ENCODE measurements around the gene RGL1.

RGL1 gene

DNA sequence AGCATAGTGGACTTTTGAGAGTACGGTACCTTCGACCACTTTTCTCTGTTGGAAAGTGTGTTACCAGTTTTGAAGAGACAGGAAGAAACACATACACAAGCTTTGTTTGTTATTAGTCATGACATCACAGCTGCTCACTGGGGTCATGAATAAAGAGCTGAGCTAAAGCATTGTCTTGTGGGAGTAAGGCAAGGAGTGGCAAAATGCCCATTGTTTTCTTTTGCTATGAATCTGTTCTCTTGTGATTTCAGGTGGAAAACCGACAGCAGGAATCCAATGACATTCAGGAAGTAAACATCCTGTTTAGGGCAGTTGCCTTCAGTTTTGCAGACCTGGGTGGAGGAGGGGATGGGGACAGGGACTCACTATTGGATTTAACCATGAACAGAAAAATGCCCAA, 66.2 kb downstream of the RGL1 start:
- DNase-seq, result no peak

DNA sequence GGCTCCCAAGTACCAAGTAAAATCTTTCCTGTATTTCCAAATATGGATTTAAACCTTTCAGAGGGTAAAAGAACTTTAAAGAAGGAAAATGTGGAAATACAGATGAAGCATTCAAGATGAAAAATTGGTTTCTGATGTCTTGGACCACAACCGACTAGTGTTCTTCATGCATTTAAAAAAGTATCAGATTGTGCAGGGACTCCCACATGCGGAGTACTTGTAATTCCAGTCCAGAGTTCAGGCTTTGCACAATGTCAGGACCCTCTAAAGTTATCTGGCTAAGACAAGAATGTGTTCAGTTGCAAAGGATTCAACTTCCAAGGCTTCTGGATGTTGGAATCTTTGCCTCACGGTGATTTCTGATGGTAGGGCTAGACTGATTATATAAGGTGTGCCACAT, 66.7 kb downstream of the RGL1 start:
- no peak for DNase-seq

DNA sequence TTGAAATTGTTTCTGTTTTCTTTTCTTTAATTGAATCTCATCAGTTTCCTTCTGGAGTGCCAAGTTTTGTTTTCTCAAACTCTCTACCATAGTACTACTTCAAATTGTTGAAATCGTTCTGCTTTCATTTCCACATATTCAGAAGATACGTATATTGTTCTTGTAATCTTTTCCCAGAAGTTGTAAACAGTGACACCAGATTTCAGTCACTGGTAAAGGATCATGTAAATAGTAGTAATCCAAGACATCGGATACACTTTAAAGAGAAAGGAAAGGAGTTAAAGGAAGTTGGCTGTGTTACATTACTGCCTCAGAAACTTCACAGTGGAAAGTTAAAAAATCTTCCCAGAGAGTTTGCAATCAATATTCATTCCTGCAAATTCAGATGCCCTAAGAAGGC, 67.5 kb downstream of the RGL1 start:
- DNase-seq, result no peak

DNA sequence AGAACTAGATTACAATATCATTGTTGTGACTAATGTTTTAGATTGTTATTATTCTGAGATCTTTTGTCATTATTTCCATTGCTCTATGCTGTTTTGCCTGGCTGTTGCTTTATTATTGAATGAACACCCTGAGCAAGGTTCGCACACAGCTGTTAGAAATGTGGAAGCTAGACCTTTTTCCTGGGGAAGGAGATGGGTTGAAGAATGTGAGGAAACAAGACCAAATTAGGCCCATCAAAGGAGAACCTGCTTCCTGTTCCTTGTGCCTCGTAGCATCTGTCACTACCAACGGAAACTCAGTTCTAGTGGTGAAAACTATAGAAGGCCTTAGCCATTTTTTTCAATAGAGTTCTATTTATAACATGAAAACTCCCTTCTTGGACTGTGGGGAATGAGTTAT, 68.7 kb downstream of the RGL1 start:
- DNase-seq, result no peak

DNA sequence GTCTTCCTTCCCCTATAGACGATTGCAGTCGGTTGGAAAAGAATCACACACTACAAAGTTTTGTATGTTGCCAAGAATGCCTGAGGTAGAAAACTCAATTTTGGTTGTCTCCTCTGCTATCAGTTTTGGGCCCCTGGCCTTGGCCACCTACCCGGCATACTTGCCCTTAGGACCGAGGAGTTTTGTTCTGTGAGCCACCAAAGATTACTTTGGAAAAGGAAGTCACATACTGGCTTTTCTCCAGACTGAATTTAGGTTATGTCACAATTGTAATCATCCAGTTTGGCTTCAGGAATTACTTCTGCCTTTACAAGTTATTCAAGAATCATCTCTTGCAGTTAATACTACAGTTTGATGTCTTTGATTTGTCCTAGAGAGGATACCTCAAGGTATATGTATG, 71.4 kb downstream of the RGL1 start:
- no peak for DNase-seq

DNA sequence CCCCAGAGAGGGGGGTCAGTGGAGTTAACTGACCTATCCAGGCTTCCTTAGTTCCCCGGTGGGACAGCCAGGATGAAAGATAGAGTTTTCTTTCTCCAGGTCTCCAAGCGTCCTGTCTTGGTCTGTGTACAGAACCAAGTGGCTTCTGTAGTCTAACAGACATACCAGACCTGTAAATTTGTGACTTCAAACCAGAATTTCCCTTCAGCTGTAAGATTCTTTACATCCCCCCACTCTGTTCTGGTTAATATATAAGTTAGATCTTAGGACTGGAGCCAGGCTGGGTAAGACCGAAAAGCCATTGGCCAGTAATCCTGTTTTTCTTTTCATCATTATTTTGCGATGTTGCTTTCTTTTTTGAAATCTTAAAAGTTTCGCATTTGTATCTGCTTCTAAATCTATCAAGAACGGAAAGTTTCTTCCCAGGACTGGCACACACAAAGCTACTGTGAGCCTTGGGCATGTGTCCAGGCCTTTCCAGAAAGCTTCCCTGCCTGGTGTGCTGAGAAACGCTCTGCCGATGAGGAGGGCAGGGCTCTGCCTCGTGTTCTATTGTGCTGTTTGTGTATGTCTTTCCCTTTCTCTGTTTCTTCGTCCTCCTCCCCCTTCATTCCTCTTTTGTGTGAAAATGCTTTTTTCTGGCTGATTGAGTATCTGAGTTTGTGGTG, 72.3 kb downstream of the RGL1 start:
- no peak for DNase-seq

DNA sequence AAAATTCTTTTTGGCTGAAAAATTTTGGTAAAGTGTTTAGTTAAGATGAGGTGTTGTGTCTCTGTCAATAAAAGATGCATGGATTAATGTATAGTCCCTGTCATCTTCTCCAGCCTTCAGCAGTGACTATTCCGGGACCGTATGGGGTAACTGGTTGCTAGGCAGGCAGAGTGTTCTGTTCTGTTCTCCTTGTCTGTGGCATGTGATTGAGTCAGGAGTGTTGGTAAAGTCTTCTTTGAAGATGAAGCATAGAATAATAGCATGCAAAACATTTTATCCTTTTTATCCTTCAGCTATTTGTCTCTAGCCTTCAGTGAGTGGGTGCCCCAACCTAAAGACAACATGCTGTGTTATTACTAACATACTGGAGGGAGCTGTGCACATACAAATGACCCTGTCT, 74.6 kb downstream of the RGL1 start:
- DNase-seq, result no peak

DNA sequence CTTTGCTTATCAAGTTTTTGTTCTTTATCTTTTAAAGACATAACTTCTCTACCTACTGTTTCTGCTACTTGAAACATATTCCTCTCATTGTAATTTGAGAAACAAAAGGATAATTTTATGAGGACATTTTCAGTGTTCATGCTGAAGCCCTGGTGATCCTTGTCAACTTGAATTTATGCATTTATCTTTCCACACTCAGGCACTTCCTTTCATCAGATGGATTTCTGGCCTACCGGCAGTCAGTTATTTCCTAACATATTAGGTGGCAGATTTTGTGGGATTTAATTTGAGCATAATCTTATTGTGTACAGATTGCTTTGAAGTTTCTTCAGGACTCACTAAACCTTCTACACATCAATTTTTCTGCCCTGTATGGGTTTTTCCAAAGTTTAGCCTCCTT, 75.0 kb downstream of the RGL1 start:
- DNase-seq, result no peak

DNA sequence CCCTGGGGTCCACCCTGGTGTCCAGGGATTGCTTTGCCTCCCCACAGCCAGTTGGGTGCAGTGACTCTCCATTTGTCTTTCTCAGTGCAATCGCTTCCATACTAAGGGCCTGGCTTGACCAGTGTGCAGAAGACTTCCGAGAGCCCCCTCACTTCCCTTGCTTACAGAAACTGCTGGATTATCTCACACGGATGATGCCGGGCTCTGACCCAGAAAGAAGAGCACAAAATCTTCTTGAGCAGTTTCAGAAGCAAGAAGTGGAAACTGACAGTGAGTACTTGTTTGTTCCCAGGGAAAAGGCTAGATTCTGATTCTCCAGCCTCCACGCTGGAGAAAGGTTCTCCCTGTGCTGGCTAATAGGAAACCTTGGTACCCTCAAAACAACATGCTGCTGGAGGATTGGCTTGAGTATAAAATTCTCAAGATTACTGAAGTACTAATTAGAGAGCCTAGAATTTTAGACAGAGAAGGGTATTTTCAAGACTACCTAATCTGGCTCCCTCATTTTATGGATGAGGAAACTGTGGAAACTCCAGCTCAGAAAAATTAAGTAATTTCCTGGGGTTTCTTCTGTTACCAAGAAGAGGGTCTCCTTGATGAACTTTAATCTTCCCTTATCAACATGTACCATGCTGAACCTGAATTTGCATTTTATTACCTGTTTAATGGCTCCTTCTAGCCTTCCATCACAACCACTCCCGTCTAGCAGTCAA, 75.8 kb downstream of the RGL1 start:
- no peak for DNase-seq

DNA sequence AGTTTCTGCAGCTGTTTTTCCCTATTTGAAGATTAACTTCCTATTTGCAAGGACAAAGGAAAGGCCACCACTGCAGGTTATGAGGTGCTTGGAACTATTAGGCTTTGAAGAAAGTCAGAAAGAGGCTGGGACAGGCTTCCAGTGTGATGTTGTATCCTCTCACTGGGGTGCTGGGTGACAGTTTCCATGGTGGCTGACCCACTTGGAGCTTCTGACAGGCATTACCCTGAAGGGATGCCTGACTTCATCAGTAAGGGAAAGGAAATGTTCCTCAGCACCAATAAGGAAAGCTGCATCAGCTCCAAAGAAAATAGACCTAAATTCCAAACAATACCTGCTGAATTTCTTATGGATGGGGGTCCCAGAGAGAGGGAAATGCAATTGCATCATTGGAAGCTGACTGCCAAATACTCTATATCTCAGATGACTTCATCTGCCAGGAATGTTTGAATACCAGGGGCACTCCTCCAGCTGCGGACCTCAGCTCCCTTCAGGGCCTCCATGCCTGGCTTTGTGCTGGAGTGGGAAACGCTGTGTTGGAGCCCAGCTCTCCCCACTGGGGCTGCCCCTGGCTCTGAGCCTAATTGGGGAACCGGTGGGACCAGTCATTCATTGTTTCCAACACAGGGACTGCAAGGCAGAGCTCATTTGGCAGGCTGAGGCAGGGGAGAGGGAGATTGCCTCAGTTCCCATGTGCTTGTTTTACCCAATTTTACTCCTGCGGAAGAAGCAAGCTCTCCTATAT, 76.6 kb downstream of the RGL1 start:
- DNase-seq, result no peak

DNA sequence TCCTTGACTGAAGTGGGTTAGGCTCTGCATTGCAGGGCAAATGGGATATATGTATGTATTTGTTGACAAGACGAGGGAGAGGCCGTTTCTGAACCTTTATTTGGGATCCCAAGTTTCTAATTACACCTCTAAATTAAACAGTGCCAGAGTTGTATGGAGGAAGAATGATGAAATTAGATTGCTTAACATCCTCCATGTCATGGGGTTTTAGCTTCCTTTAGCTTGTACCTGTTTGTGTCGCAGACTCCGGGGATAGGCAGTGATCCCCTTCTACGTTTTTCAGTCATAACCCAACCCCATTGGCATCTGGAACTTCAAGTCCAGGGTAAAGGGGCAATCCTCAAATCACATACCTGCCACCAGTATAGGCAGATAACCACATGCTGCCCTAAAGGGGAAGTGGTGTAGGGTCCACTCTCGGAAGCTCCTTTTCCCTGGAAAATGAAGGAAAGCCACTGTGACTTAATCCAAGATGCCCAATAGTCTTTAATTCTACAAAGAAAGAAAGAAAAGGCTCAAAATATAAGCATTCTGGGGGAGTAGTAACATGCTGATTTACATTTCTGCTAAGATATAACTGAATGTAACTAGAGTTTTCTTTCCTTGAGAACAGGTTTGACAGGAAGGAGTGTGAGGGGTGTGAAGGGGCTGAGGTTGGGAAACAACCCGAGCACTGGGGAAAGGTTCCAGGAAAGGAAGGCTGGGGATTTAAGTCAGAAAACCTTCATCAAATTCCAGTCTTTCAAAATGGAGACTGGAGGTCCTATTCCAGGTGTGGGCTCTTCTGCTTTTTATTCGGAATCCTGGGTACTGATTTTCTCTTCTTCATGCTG, 77.6 kb downstream of the RGL1 start:
- no peak for DNase-seq

DNA sequence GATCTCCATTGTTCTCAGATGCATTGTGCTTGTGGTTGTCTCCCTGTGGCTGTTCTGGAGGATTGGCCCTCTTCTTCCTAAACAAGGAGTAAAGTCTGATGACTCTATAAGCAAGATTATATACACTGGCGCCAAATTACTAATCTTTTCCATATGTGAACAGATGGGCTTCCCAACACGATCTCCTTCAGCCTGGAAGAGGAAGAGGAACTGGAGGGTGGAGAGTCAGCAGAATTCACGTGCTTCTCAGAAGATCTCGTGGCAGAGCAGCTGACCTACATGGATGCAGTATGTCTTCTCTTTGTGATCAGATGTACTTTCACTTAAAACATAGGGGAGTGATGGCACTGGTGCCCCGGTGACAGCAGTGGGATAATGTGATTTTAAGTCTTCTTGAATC, 78.7 kb downstream of the RGL1 start:
- no peak for DNase-seq

DNA sequence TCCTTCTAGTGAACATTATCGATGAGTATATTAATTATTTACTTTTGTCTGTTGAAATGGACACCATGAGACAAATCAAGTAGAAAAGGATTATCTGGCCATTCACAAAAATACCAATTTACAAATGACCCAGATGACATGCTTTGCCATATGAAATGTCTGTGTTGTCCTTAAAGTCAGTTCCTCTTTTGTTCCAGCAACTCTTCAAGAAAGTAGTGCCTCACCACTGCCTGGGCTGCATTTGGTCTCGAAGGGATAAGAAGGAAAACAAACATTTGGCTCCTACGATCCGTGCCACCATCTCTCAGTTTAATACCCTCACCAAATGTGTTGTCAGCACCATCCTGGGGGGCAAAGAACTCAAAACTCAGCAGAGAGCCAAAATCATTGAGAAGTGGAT, 79.6 kb downstream of the RGL1 start:
- no peak for DNase-seq

DNA sequence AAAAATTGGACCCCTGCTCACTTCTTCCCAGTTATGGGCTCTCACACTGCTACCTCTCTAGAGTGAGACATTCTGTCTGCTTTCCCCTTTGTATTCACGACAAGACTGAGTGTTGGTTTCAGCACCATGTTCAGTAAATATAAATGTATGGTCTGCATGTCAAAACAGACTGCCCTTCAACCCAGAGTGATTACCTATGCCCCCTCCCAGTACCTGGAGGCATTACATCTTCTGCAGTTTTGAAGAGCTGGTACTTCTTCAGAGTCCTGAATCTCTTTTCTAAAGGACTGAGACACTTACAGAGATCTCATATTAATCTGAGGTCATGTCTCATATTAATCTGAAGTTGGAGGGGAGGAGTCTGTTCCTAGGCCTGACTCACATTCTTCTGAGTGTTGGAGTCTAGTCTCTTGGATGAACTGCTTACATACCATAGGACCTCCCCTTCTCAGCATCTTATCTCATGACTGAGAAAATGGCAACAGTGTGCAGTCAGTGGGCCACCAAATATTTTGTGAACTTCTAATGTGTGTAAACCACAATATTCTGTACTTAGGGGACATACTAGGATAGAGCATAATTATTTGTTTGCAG, 80.3 kb downstream of the RGL1 start:
- no peak for DNase-seq

DNA sequence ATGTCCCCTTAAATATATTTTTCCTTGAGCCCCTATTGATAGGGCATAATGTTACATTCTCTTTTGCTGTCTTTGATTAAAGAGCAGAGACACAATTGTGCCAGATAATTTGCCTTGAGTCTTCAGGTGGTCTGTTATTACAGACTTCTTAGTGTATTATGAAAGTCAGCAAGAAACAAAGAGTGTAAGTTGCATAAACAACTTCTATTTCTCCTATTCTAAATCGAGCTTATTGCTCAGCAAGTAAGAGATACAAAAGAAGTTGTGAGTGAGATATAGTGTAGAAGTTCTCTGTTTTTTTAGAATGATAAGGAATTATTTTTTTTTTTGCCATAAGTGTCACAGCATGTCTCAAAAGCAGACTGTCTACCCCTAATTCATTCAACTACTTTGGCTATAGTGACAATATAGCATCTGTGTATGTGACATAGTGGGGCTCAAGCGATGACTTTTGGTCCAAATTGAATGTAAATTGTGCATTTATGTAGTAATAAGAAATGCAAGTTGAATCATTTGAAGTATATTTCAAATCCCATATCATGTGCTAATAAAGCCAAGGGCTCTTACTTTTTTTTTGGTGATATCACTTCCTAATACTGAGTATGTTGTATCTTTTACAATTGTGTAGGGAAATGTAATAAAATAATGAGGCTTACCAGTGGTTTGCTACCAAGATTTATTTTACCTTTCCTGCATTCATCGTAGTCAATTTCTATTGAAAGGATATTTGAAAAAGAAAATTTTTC, 81.3 kb downstream of the RGL1 start:
- DNase-seq, result no peak

DNA sequence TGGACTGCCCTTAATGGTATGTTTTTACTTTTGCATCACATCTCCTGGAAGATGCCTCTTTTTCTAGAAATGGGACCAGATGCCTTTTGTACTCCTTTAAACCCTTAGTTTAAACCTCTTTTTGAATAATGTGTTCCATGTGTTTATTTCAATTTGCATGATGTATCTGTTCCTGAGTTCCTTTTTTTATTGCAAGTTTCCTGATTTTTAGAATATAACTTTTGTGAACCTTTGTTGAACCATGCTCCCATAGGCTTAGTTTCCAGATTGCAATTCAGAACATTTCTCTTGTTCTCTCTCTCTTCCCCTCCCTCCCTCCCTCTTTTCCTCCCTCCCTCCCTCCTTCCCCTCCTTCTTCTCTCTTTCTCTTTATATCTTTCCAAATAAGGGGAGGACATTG, 81.9 kb downstream of the RGL1 start:
- DNase-seq, result no peak

DNA sequence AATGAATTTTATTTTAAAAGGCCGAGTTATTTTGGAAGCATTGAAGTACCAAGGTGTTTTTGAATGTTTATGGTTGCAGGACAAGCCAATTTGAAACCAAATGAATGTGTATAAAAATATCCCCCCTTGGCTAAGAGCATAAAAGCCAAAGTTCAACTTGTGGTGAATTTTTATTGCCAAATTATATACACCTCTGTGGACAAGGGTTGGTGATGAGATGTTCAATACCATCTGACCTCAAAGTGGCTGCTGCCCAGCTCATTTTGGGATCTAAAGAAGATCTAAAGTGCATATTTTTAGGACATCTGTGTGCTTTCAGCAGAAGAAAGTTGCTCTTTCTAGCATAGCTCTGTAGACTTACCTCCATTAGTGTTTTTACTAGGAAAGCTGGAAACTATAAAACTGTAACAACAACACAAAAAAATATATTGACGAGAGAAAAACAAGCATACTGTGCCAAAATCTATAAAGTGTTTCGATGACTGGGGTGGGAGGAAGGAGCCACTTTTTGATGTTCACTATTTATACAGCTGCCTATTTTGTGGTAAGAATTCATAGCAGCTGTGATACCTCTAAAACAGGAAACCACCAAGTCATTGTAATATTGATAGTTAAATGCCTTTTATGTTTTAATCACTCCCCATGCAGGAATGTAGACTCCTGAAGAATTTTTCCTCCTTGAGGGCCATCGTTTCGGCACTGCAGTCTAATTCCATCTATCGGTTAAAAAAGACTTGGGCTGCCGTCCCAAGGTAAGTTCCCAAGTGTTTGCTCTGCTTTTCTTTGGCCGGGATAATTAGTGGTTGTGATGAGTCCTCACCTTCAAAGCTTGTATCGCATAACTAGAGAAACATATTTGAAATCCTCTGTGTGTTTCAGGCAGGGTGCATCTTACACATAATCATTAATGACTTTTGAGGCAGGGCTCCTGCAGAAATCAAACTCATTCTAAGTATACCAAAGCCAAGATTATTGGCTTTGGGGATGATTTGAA, 83.2 kb downstream of the RGL1 start:
- DNase-seq, result no peak

DNA sequence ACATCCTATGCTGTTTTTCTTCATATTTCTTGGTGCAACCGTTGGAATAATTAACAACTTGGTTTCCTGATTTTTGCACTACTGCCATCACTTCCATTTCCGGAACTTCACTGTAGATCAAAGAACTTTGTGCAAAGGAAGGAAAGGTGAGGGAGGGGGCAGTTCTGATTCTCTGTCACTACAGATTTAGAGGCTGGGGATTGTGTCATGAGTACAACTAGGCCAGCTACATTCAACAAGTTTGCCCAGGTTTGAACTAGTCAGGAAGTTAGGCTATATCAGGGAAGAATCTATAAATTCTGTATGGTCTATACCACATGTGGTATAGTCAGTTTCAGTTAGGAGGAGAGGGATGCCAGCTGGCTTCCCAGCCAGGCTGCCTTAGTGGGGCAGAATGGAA, 84.2 kb downstream of the RGL1 start:
- DNase-seq, result no peak

DNA sequence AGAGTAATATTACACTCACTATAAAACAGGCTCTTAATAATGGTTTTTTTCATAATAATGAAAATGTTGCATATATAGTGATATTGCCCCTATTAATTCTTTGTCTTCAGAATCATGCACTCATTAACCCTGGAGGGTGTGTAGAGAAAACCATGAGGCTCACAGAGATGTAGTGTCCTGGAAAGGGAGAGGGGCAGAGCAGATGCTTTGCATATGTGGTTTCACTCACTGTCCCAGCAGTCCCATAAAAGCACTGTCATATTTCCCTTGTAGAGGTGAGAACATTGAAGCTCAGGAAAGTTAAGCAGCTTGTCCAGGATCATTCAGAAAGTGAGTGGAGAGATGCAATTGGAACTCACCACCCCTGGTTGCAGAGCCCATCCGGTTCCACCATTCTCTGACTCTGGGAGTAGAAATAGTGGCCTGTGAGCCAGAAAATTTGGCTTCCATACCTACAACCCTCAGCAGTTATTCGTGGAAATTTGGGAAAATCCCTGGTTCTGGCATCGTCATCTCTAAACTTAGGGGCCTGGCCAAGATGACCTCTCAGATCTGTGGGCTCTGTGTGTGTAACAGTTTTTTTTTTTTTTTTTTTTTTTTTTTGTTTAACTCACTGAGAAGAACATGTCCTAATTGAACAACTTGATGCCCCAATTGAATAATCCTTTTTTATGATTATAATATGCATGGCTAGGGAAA, 86.4 kb downstream of the RGL1 start:
- DNase-seq, result no peak

DNA sequence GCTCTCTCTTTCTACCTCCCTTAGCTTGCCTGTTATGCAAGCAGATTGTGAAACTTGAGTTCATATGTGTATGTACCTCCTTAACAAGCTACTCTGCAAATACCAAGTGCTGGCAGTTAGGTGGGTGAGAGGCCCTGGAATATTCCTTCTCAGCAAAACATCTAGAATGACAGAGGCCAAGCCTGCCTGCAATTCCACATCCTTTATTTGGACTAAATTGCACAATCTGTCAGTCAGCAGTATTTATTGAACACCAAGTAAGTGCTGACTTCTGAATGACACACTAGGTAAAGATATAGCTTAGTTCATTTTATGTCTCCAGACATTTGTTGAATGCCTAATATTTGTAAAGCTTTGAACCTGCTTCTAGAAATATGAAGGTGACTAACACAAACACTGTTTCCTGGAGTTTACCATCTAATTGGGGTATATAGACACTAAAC, 87.5 kb downstream of the RGL1 start:
- DNase-seq, result no peak

Data from SW 1271 (cell line).